Ovary (tissue), 9 donors: ENCODE data around the gene ZNF32. TPM values are rescaled to one million over a fixed set of nuclear protein-coding genes. Genes with fewer than 3 reads are reported as not detected.

Experiments used
- DNase-seq, 5 donors: peaks; one replicate each; pipeline ENCODE4 v3.0.0-alpha.2; 2019 to 2020
- H3K27ac ChIP-seq, 2 donors: fragments of 200-600 bp; one replicate each; pipeline versions ENCODE4 v1.5.1 to v1.8.0; 2019 to 2022
- H3K27me3 ChIP-seq: fragments of 200-600 bp; one replicate; pipeline ENCODE4 v1.8.0; 2022
- H3K36me3 ChIP-seq: fragments of 200-600 bp; sonication (generic); one replicate; pipeline ENCODE4 v1.5.1; 2019
- H3K4me1 ChIP-seq: one replicate; pipeline ENCODE4 v1.8.1; 2013; ENCODE audit warnings: mild to moderate bottlenecking, moderate library complexity; ENCODE audit not compliant: insufficient read depth
- H3K4me3 ChIP-seq: fragments of 200-600 bp; sonication (generic); one replicate; pipeline ENCODE4 v1.5.1; 2017
- H3K9me3 ChIP-seq, 2 donors: fragments of 200-600 bp in 1 of 2; sonication (generic) in 1 of 2; one replicate each; pipeline versions ENCODE4 v1.5.1 to v1.8.1; 2013 to 2019; ENCODE audit warnings: mild to moderate bottlenecking in 1 of 2, moderate library complexity in 1 of 2
- EP300 ChIP-seq: sonication (generic); formaldehyde crosslinking; IDR thresholded peaks from one replicate; pipeline ENCODE4 v1.6.1; 2017; ENCODE audit warnings: antibody characterized with exemption
- POLR2A ChIP-seq: fragments of 450-650 bp; IDR thresholded peaks from one replicate; pipeline ENCODE4 v1.6.1; 2017; ENCODE audit warnings: antibody characterized with exemption, mild to moderate bottlenecking, moderate library complexity
- WGBS, 3 donors: extraction: QIAGEN DNeasy Blood & Tissue Kit in 1 of 3; methylation state at CpG; one replicate each; pipeline versions ENCODE4 v1.1.5 to v1.1.7; 2013 to 2017; 5-methylcytosine and 5-hydroxymethylcytosine counted together
- intact Hi-C, 4 donors: fragments of 100-400 bp; cut with DNase I; formaldehyde crosslinking; loops; one replicate each; pipeline versions ENCODE4 v1.11.0 to v1.15.1; 2022 to 2023
- polyA plus RNA-seq, 2 donors: library from polyadenylated mRNA; stranded (reverse); fragments of 200-250 nt in 1 of 2; fragments of 350-450 nt in 1 of 2; fragmentation: Illumina TruSeq in 1 of 2; extraction: RNeasy Lipid Tissue Mini Kit (QIAGEN cat#74804) in 1 of 2; gene quantifications; one replicate each; pipeline ENCODE4 v1.2.3, GENCODE V29; 2013 to 2014
- total RNA-seq, 7 donors: library from RNA; depleted of rRNA in 2 of 7; stranded (reverse); fragments of >200 nt in 2 of 7; fragmentation: NEBNext Ultra II Directional in 3 of 7; extraction: Animal tissue kit (Norgen Biotek cat#: 25700) in 3 of 7; gene quantifications; one replicate each; pipeline versions ENCODE4 v1.1.0 to v1.2.4, GENCODE V29; 2016 to 2023
- TF ChIP-seq, protein P1 (sequence below), 3 donors: fragments of 450-650 bp in 2 of 3; fragments of 200-600 bp in 1 of 3; IDR thresholded peaks; one replicate each; pipeline versions ENCODE4 v1.5.1 to v1.8.0; 2016 to 2022; ENCODE audit warnings: antibody characterized with exemption in 3 of 3, mild to moderate bottlenecking in 1 of 3
- donor health status: DM: no; HTN: no; CAD: no; lungs with moderate emphysema.
- donor health status: DM: no; HTN: no; CAD: no.
- donor health status: Bipolar disorder and iron deficiency.
- donor health status: DM: yes; HTN: yes; CAD: no.
- donor health status: DM: no; HTN: no; CAD: no.
- donor health status: DM: yes; HTN: yes; CAD: no.

ZNF32 gene
- total and polyA plus RNA-seq, 9 donors: 31.8 to 73.1 (median 53.5) TPM

DNA sequence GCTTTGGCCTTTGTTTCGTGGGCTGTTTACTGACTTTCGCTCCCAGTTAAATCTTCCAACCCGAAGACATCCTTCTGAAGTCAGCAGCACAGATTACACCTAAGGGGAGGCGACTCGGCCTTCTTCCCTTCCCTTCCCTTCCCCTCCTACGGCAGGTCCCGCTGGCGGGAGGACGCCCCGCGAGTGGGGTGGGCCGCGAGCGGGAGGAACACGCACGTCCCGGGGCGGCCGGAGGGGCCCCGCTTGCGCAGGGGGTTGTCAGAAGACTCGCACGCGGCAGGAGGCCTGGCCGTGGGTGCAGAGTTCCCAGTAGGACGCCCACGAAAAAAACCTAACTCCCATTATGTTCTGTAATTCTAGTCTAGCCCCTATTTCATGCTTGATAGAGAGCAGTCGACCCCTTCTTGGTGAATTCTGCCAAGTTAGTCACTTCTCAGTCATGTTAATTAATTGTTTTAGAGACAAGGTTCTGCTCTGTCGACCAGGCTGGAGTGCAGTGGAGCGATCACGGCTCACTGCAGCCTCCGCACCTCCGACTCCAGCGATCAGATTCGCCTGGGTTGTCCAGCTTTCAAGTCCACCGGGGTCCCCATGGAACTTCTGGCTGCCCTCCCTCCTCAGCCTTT is 19.2 kb upstream of the ZNF32 start:
- H3K27me3 ChIP-seq: no peaks in the 10 kb centered on the region
- no peak for DNase-seq
- WGBS, 3 donors: 74 to 79% (median 76%) methylated on average over 36 of the region's 36 CpGs
- no peak overlapping the region for H3K27ac ChIP-seq
- no peaks in the 10 kb centered on the region for H3K36me3 ChIP-seq
- H3K4me1 ChIP-seq: no peaks in the 10 kb centered on the region
- intact Hi-C loops: no loop called here
- no peaks in the 10 kb centered on the region for H3K9me3 ChIP-seq
- no peak overlapping the region for H3K4me3 ChIP-seq
- TF ChIP-seq EP300 (no peak), POLR2A (no peak)
- TF ChIP-seq, protein P1, sequence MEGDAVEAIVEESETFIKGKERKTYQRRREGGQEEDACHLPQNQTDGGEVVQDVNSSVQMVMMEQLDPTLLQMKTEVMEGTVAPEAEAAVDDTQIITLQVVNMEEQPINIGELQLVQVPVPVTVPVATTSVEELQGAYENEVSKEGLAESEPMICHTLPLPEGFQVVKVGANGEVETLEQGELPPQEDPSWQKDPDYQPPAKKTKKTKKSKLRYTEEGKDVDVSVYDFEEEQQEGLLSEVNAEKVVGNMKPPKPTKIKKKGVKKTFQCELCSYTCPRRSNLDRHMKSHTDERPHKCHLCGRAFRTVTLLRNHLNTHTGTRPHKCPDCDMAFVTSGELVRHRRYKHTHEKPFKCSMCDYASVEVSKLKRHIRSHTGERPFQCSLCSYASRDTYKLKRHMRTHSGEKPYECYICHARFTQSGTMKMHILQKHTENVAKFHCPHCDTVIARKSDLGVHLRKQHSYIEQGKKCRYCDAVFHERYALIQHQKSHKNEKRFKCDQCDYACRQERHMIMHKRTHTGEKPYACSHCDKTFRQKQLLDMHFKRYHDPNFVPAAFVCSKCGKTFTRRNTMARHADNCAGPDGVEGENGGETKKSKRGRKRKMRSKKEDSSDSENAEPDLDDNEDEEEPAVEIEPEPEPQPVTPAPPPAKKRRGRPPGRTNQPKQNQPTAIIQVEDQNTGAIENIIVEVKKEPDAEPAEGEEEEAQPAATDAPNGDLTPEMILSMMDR (IDR thresholded peaks at IDR 0.05): no peak

DNA sequence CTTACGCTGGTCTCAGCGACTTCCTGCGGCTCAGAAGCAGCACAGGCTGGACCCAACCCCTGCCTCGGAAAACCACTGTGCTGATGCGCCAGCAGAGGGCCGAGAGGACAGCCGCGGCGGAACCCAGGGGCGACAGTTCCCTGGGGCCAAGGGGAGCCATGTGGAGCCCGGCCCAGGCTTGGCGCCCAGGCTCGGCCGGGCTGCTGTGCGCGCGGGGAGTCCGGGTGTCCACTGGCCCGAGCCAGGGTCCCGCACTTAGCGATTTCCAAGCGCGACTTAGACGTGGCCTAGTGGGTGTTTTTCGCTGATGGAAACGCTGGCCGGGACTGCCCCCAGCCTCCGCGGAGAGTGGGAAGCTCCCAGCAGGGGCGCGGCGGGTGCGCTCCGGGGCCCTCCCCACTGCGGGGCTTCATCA is 18.6 kb upstream of the ZNF32 start:
- Histone ChIP-seq H3K4me1 (no peaks in the 10 kb centered on the region), H3K27me3 (no peaks in the 10 kb centered on the region), H3K9me3 (no peaks in the 10 kb centered on the region), H3K27ac (no peak overlapping the region), H3K36me3 (no peaks in the 10 kb centered on the region), H3K4me3 (no peak overlapping the region)
- WGBS, 3 donors: 2 to 15% (median 4%) methylated on average over 33 to 35 of the region's 35 CpGs
- peak in 1 of 5 donors; percentile 47 for DNase-seq
- TF ChIP-seq, protein P1 (IDR thresholded peaks at IDR 0.05): no peak
- TF ChIP-seq POLR2A: no peak
- no peak for TF ChIP-seq EP300
- intact Hi-C loops: no loop called here

DNA sequence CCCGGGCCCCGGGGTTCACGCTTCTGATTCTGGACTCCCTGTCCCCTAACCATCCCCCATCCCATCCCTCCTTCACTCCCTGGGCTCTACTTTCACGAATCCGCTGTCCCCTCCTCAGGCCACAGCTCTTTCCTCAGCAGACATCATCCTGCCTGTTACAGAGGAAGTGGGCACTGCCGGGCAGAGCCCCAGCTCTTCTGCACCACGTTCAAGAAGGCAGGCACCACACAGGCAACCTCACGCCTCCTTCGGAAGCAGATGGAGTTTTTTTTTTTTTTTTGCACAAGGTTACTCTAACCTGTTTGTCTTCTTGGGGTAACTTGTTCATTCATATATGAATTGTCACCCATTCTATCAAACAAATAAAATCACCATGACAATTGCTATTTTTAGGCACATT is 17.9 kb upstream of the ZNF32 start:
- Histone ChIP-seq H3K9me3 (no peaks in the 10 kb centered on the region), H3K4me3 (no peak overlapping the region), H3K27me3 (no peaks in the 10 kb centered on the region), H3K27ac (no peak overlapping the region), H3K36me3 (no peaks in the 10 kb centered on the region), H3K4me1 (no peaks in the 10 kb centered on the region)
- intact Hi-C loops: no loop called here
- no peak for TF ChIP-seq EP300
- WGBS, 3 donors: 87 to 91% (median 89%) methylated on average over 9 of the region's 9 CpGs
- DNase-seq: no peak

DNA sequence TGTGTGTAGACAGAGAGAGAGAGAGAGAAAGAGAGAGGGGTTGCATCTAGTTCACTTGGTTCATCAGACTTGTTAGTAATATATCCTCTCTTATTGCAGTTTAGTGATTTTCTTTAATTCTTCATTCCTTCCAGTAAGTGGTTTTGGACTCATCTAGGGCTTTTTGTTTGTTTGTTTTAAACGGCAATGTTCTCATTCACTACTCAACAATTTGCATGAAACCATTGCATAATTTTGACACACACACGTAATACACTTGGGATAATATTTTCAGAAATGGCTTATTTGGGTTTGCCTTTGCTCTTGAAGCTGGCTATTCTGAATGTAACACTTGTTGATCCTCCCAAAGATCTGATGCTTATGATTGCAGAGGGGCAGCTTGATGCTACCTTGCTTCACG is 16.4 kb upstream of the ZNF32 start:
- DNase-seq: no peak
- no peaks in the 10 kb centered on the region for H3K4me1 ChIP-seq
- H3K9me3 ChIP-seq: no peaks in the 10 kb centered on the region
- no peak overlapping the region for H3K27ac ChIP-seq
- H3K36me3 ChIP-seq: no peaks in the 10 kb centered on the region
- intact Hi-C loops: no loop called here
- TF ChIP-seq EP300: no peak
- TF ChIP-seq, protein P1 (IDR thresholded peaks at IDR 0.05): no peak
- no peak for TF ChIP-seq POLR2A
- H3K4me3 ChIP-seq: no peak overlapping the region
- no peaks in the 10 kb centered on the region for H3K27me3 ChIP-seq
- 33 to 47% (median 41%) methylated on average over 3 of the region's 3 CpGs for WGBS, 3 donors

DNA sequence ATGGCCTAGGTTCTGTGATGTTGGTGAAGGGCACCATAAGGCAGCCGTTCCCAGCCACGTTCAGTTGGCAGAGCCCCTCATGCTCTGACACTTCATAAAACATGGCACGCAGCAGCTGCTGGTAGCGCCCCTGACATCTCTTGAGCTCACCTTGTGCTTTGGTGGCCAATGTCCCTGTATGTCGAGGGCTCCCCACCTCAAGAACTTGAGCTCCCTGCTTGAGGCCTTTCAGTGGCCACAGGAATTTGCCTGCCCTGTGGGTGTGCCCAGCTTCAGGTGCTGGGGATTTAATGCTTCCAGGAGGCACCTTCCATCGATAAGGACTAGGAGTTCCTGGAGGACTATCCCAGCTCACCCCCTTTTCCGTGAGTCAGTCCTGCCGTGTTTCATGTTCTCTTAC is 9.5 kb upstream of the ZNF32 start:
- WGBS, 3 donors: 64 to 72% (median 67%) methylated on average over 8 of the region's 8 CpGs
- H3K36me3 ChIP-seq: no peaks in the 10 kb centered on the region
- H3K27me3 ChIP-seq: no peaks in the 10 kb centered on the region
- no peak overlapping the region for H3K27ac ChIP-seq
- H3K9me3 ChIP-seq: no peaks in the 10 kb centered on the region
- no peaks in the 10 kb centered on the region for H3K4me1 ChIP-seq
- DNase-seq: no peak
- TF ChIP-seq, protein P1 (IDR thresholded peaks at IDR 0.05): no peak
- TF ChIP-seq EP300 (no peak), POLR2A (no peak)
- intact Hi-C loops: no loop called here
- H3K4me3 ChIP-seq: no peak overlapping the region
